Pancreas (tissue), 10 donors: ENCODE data around the gene DDOST. TPM values are rescaled to one million over a fixed set of nuclear protein-coding genes. Genes with fewer than 3 reads are reported as not detected.

Source experiments
- ATAC-seq, 4 donors: fragments of 200-7000 bp; cut with Tn5 transposase; one replicate each; pipeline versions ENCODE4 v1.8.0 to v1.9.1; 2020; ENCODE audit warnings: mild to moderate bottlenecking in 4 of 4, moderate library complexity in 4 of 4
- DNase-seq, 6 donors: peaks; one replicate each; pipeline ENCODE4 v3.0.0-alpha.2; 2020
- FAIRE-seq: peaks from 2 replicates; lab custom pipeline; 2012; peaks lifted over from hg19 to GRCh38; lab: Jason Lieb, UNC
- H3K27ac ChIP-seq, 4 donors: fragments of 200-600 bp; sonication (generic); 1 replicate in 3 of 4; 2 replicates in 1 of 4; pipeline versions ENCODE4 v1.5.0 to v1.8.0; 2020
- H3K27me3 ChIP-seq, 4 donors: fragments of 200-600 bp; one replicate each; pipeline ENCODE4 v1.8.0; 2021
- H3K36me3 ChIP-seq, 3 donors: fragments of 200-600 bp; sonication (generic) in 1 of 3; one replicate each; pipeline versions ENCODE4 v1.5.0 to v1.8.0; 2020 to 2021
- H3K4me1 ChIP-seq, 3 donors: fragments of 200-600 bp; one replicate each; pipeline ENCODE4 v1.8.0; 2021
- H3K4me3 ChIP-seq, 4 donors: fragments of 200-600 bp; sonication (generic) in 2 of 4; one replicate each; pipeline versions ENCODE4 v1.5.0 to v1.8.0; 2020 to 2021
- H3K9me3 ChIP-seq, 4 donors: fragments of 200-600 bp; one replicate each; pipeline ENCODE4 v1.8.0; 2021
- WGBS, 2 donors: extraction: QIAGEN DNeasy Blood & Tissue Kit; methylation state at CpG; one replicate each; pipeline ENCODE4 v1.1.7; 2013; 5-methylcytosine and 5-hydroxymethylcytosine counted together
- intact Hi-C, 3 donors: fragments of 100-400 bp; cut with DNase I; formaldehyde crosslinking; loops; one replicate each; pipeline versions ENCODE4 v1.11.1 to v1.14.2; 2022
- polyA plus RNA-seq, 2 donors: library from polyadenylated mRNA; stranded (reverse); fragments of 200-250 nt; gene quantifications; one replicate each; pipeline ENCODE4 v1.2.3, GENCODE V29; 2013
- total RNA-seq, 6 donors: library from RNA; stranded (reverse); fragmentation: NEBNext Ultra II Directional in 4 of 6; extraction: Animal tissue kit (Norgen Biotek cat#: 25700) in 4 of 6; gene quantifications; one replicate each; pipeline versions ENCODE4 v1.2.1 to v1.2.4, GENCODE V29; 2021 to 2023
- TF ChIP-seq, protein P1 (sequence below), 4 donors: fragments of 200-600 bp; sonication (generic) in 3 of 4; IDR thresholded peaks; one replicate each; pipeline versions ENCODE4 v1.5.0 to v1.8.0; 2021; ENCODE audit warnings: antibody characterized with exemption in 4 of 4
- donor health status: healthy with polysubstance abuse.
- donor health status: DM: no; HTN: no; CAD: no; lungs with moderate emphysema.
- donor health status: DM: no; HTN: no; CAD: no.
- donor health status: control.
- donor health status: control.
- donor health status: Bipolar disorder and iron deficiency.
- donor health status: DM: yes; HTN: yes; CAD: no.
- donor health status: DM: no; HTN: no; CAD: no.
- donor health status: DM: no; HTN: no; CAD: no.
- donor health status: DM: yes; HTN: yes; CAD: no.

Gene DDOST
- total and polyA plus RNA-seq, 8 donors, result 98.2 to 190 (median 133) TPM

DNA sequence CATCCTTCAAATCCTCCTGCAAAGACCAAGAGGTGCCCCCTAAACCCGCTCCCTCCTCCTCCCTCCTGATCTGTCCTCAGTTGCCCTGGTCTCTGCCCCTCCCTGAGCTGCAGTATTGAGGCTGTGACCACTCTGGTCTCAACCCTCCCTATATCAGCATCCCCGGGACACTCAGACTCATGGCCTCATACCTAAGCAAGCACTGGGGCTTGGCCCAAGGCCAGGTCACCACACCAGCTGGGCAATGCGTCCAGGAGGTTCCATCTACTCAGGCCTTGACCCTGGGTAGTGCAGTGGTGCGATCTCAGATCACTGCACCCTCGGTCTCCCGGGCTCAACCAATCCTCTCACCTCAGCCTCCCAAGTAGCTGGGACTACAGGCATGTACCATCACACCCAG, 46.9 kb upstream of the DDOST start:
- DNase-seq (no peak), FAIRE-seq (no peak), ATAC-seq (no peak)
- no peak overlapping the region for H3K27ac ChIP-seq
- H3K4me3 ChIP-seq, result no peak overlapping the region
- H3K9me3 ChIP-seq, result no peaks in the 10 kb centered on the region
- H3K4me1 ChIP-seq, result no peaks in the 10 kb centered on the region
- intact Hi-C loops, result no loop called here
- TF ChIP-seq, protein P1, sequence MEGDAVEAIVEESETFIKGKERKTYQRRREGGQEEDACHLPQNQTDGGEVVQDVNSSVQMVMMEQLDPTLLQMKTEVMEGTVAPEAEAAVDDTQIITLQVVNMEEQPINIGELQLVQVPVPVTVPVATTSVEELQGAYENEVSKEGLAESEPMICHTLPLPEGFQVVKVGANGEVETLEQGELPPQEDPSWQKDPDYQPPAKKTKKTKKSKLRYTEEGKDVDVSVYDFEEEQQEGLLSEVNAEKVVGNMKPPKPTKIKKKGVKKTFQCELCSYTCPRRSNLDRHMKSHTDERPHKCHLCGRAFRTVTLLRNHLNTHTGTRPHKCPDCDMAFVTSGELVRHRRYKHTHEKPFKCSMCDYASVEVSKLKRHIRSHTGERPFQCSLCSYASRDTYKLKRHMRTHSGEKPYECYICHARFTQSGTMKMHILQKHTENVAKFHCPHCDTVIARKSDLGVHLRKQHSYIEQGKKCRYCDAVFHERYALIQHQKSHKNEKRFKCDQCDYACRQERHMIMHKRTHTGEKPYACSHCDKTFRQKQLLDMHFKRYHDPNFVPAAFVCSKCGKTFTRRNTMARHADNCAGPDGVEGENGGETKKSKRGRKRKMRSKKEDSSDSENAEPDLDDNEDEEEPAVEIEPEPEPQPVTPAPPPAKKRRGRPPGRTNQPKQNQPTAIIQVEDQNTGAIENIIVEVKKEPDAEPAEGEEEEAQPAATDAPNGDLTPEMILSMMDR (IDR thresholded peaks at IDR 0.05), result no peak
- H3K27me3 ChIP-seq, result no peaks in the 10 kb centered on the region
- no peaks in the 10 kb centered on the region for H3K36me3 ChIP-seq
- WGBS, 2 donors, result 56 to 57% methylated on average over 6 of the region's 6 CpGs

DNA sequence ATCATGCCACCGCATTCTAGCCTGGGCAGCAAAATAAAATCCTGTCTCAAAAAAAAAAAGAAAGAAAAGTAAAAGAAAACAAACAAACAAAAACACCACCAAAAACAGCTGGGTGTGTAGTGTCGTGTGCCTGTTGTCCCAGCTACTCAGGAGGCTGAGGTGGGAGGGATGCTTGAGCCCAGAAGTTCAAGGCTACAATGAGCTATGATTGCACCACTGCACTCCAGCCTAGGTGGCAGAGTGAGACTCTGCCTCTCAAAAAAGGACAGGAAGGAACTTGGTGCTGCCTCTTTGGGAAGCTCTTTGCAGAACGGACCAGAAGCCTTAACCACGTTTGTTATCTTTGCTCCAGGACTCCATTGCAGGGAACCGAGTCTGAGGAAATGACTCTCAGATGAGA, 45.7 kb upstream of the DDOST start:
- DNase-seq, result no peak
- H3K4me1 ChIP-seq, result no peaks in the 10 kb centered on the region
- H3K4me3 ChIP-seq, result no peak overlapping the region
- FAIRE-seq, result no peak
- intact Hi-C loops, result no loop called here
- ATAC-seq, result no peak
- no peak overlapping the region for H3K27ac ChIP-seq
- H3K9me3 ChIP-seq, result no peaks in the 10 kb centered on the region
- TF ChIP-seq, protein P1 (IDR thresholded peaks at IDR 0.05), result no peak
- no peaks in the 10 kb centered on the region for H3K36me3 ChIP-seq
- no peaks in the 10 kb centered on the region for H3K27me3 ChIP-seq
- 36 to 47% methylated on average over 5 of the region's 5 CpGs for WGBS, 2 donors

DNA sequence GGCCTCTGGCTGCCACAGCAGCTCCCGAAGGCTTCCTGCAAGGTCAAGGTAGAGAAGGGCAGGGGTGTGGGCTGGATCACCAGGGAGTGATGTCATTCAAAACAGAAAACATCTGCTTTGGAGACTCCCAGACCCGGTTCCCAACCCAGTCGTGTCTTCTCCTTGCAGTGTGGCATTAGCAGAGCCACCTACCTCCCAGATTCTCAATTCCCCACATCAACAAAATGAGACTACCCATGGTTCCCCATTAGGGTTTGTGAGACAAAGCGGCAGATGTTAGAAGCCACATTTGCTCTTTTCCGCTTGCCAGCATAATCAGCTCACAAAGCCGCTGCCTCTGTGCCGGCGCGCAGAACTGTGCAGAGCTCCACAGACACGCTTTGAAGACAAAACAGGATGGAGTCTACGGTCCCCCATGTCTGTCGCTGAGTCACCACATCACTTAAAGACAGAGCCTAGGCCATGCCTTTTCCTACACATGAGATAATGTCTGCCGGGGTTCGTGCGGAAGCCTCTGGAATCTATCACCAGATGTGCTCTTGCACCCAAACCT, 44.1 kb upstream of the DDOST start:
- no peak overlapping the region for H3K4me3 ChIP-seq
- no peaks in the 10 kb centered on the region for H3K4me1 ChIP-seq
- DNase-seq (no peak), ATAC-seq (no peak), FAIRE-seq (no peak)
- no peaks in the 10 kb centered on the region for H3K27me3 ChIP-seq
- no peak overlapping the region for H3K27ac ChIP-seq
- 85 to 86% methylated on average over 15 of the region's 15 CpGs for WGBS, 2 donors
- H3K9me3 ChIP-seq, result no peaks in the 10 kb centered on the region
- intact Hi-C loops, result no loop called here
- TF ChIP-seq, protein P1 (IDR thresholded peaks at IDR 0.05), result no peak
- no peaks in the 10 kb centered on the region for H3K36me3 ChIP-seq

DNA sequence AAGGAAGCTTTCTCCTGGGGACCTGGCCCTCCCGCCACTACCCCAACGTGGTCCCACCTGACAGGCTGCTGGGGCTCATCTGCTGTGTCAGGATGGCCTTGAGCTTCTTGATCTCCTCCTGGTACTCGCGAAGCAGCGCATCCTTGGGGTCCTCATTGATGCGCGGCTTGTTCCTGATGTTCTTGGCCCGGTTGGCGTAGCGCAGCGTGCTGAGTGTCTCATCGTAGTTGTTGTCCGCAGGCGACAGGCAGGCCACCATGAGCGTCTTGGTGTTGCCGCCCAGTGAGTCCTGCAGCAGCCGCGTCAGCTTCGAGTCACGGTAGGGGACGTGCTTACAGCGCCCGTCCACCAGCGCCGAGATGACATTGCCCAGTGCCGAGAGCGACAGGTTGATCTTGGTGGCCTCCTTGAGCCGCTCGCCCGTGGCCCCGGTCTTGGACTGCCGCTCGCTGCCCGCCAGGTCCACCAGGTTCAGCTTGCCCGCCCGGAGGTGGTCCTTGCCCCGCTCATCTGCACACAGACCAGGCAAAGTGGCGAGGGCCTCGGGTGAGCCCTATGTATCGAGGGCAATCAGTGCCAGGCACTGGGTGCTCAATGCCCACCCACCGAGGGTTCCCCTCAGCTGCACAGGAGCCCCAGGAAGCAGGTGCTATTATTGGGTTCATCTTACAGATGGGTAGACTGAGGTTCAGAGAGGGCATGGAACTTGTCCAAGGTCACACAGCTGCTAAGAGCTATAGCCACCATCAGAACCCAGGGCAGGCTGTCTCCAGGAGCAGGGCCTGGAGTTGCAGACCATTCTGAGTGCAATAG, 43.4 kb upstream of the DDOST start:
- Histone ChIP-seq H3K4me3 (no peak overlapping the region), H3K9me3 (no peaks in the 10 kb centered on the region), H3K36me3 (no peaks in the 10 kb centered on the region), H3K4me1 (no peaks in the 10 kb centered on the region), H3K27me3 (no peaks in the 10 kb centered on the region), H3K27ac (no peak overlapping the region)
- no peak for DNase-seq
- FAIRE-seq, result no peak
- no peak for ATAC-seq
- intact Hi-C loops, result no loop called here
- TF ChIP-seq, protein P1 (IDR thresholded peaks at IDR 0.05), result no peak
- WGBS, 2 donors, result 92 to 95% methylated on average over 41 of the region's 41 CpGs
